Upper lobe of left lung (tissue), 4 donors: ENCODE data around the gene CXXC4.

Experiments used
- CTCF ChIP-seq, 6 experiments: fragments of 450-650 bp in 4 of 6; fragments of 200-600 bp in 2 of 6; sonication (generic) in 2 of 6; IDR thresholded peaks; one replicate each; pipeline ENCODE4 v1.5.1; 2016 to 2019; ENCODE audit warnings: antibody characterized with exemption in 6 of 6
- POLR2A ChIP-seq, 4 donors: fragments of 450-650 bp; IDR thresholded peaks; one replicate each; pipeline ENCODE4 v1.5.1; 2016 to 2017; ENCODE audit warnings: antibody characterized with exemption in 4 of 4, mild to moderate bottlenecking in 2 of 4

DNA sequence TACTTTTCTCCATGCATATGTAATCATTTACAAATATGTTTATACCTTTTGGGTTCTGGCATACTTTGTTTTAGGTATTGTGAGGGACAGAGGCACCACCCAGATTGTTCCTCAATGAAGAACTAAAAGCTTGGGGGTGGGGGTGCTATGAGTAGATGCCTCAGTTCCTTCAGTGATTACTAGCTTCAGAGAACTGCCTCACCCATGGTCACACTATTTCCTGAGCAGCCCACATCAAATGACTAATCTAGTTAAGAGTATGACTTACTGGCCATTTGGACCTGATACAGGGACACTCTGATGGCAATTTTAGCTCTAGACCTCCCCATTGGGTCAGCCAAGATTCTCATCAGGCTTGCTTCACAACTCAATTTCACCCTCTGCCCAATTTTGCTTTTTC, 22.2 kb upstream of the CXXC4 start:
- TF ChIP-seq CTCF (IDR thresholded peaks at IDR 0.05) (no peak), POLR2A (IDR thresholded peaks at IDR 0.05) (no peak)
